Placental epithelial cell (primary cell): ENCODE results near the gene RETREG1. TPM values are rescaled to one million over a fixed set of nuclear protein-coding genes. Genes with fewer than 3 reads are reported as not detected.

Experiments used
- small RNA-seq: library from RNA; depleted of rRNA; stranded (forward); fragments of <200 nt; gene quantifications from one replicate; pipeline ENCODE3, GENCODE V24; 2012
- total RNA-seq: library from RNA; depleted of rRNA; stranded (reverse); fragments of >200 nt; gene quantifications from 2 replicates; pipeline ENCODE4 v1.2.3, GENCODE V29; 2012

RETREG1 gene, protein sequence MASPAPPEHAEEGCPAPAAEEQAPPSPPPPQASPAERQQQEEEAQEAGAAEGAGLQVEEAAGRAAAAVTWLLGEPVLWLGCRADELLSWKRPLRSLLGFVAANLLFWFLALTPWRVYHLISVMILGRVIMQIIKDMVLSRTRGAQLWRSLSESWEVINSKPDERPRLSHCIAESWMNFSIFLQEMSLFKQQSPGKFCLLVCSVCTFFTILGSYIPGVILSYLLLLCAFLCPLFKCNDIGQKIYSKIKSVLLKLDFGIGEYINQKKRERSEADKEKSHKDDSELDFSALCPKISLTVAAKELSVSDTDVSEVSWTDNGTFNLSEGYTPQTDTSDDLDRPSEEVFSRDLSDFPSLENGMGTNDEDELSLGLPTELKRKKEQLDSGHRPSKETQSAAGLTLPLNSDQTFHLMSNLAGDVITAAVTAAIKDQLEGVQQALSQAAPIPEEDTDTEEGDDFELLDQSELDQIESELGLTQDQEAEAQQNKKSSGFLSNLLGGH
- 15.7 and 19.4 TPM in 2 replicates for total RNA-seq

GRCh38 chr5:16616536-16617273 is at the start of gene RETREG1:
Gene RETREG1, minus strand, starts transcription at chr5:16616997. Its CDS starts 26 bp downstream, at chr5:16616971.

DNA sequence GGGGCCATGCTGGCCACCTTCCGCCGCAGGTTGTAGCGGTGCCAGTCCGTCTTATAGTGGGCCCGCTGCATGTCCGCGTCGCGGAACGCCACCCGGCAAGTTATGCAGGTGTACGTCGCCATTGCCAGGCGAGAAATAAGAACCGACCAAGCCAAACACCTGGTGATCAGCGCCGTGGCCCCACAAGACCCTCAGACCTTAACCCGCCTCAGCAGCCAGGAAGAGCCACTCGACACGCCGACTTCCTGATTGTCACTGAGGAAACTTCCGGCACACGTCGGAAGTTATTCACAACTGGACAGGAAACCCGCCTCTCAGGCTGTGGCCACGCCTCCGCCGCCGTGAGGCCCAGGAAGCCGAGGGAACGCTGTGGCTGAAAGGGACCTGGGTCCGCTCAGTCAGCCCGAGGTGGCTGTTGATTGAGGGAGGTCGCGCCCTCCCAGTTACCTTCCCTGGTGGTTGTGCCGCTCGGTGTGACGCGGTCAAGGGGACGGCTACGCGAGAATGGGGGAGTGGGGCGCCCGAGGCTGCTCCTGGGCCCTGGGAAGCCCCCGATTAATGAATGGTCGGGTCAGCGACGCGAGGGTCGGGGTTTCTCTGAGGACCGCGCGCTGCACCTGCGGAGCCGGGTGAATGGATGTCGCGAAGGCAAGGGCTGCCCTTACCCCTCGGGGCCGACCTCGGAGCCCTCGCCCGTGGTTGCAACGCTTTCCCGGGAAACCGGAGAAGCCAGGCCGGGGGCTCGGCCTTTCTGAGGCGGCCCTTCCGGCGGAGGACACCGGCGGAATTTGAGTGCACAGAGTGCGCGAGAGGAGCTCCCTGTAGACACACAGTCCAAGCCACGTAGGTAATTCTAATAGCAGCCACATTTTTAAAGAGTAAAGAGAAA is 151.0 kb downstream of the RETREG1 start, which contains the start of gene ZNF622:
Gene ZNF622 (minus strand): TSS at position 257 of the 889 bp plus-strand sequence. CDS start 135 bp downstream, at position 122.

Small RNAs within 50 kb of the gene (small RNA-seq; reads per million reads assigned to genes)
- gene RF00019: not detected

Other genes with a start within 250 kb of the RETREG1 start
- 36.3 and 40.4 TPM in 2 replicates for gene ZNF622, start 151.2 kb downstream of the RETREG1 start, total RNA-seq